ENCODE data around the gene RELB.
"Not testable (repeated sequence)": the region's sequence is repeated elsewhere in the genome, so short reads cannot be mapped to it uniquely, and the experiment has no call there.

RELB gene

GRCh38 chr19:44987148-44987675 is 14.1 kb upstream of the RELB start:
- no peak for DNase-seq

DNA sequence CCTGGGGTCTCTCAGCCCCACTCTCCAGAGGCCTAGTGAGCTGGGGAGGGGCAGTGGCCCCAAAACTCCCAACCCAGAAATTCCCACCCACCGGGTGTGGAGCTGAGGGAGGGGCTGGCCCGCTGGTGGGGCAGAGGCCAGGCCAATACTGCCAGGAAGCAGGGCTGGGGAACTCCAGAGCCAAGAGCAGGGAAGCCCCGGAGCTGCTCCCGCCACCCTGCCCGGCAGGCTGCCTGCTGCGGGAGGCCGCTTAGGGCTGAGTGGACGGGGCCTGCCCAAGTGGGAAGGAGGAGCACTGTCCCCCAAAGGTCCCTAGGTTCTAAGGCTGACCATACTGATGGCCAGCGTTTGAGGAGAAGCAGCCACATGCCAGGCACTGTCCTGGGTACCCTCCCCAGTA is 13.0 kb upstream of the RELB start:
- DNase-seq, result no peak

DNA sequence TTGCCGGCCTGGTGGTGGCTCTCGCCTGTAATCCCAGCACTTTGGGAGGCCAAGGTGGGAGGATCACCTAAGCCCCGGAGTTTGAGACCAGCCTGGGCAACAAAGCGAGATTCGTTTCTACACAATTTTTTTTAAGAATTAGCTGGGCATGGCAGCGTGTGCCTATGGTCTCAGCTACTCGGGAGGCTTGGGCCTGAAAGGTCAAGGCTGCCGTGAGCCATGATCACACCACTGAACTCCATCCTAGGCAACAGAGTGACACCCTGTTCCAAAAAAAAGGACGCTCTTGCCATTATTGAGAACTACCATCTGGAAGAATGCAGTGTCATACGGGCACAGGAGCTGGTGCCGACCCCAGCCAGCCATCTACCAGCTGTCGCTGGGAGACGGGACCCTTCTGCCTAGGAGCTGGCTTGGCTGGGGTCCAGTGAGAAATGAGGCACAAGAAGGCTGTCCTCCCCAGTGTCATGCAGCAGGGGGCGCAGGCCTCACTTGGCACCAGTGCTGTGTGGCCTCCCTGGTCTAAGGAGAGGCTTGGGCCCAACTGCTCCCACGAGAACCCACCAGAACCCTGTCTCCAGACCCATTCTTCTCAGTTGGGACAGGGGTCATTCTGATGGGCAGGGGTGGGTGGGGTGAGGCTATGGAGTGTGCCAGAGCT is 12.2 kb upstream of the RELB start:
- DNase-seq, result peak; percentile 44

DNA sequence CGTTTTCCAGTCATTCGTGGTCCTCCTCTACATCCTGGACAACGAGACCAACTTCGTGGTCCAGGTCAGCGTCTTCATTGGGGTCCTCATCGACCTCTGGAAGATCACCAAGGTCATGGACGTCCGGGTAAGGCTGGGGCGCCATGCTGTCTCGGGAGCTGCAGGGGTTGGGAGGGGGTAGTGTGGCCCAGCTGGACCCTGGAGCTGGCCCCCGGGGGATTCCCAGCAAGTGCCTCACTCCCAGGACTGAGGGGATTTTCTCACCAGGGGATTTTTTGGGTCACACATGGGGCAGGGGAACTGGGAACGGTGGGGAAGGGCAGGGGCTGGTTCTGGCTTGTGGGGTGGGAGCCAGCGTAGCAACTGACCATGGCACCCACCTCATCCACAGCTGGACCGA is 10.8 kb upstream of the RELB start:
- no peak for DNase-seq

DNA sequence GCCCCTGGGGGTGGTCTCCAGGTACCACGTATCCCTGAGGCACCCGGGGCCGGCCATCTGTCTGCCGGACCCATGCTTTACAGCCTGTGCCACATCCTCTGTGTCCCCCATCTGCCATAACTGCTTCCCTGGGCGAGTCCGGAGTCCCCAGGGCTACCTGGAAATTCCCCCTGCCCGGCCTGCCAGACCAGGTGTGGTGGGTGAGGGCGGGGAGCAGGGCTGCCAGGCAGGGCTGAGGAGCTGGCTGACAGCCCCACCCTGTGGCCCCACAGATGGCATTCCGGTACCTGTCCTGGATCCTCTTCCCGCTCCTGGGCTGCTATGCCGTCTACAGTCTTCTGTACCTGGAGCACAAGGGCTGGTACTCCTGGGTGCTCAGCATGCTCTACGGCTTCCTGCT is 10.3 kb upstream of the RELB start:
- no peak for DNase-seq

DNA sequence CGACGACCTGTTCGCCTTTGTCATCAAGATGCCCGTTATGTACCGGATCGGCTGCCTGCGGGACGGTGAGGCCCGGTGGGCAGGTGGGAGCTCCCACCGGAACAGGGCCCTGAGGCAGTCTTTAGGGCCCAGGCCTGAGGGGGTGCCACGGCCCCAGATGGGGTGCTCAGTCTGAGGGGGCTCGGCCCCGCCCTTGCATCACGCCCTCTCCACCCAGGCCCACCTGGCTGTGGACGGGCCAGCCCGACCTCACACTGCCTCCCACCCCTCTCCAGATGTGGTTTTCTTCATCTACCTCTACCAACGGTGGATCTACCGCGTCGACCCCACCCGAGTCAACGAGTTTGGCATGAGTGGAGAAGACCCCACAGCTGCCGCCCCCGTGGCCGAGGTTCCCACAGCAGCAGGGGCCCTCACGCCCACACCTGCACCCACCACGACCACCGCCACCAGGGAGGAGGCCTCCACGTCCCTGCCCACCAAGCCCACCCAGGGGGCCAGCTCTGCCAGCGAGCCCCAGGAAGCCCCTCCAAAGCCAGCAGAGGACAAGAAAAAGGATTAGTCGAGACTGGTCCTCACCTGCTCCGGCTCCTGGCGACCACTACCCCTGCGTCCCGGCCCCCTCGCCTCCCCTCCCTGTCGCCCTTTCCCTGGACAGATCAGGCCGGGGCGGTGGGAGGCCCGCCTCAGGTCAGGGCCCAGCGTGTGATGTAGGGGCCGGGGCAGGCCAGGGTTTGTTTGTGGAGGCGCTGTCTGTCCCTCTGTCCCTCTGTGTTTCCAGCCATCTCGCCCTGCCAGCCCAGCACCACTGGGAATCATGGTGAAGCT is 8.7 kb upstream of the RELB start:
- DNase-seq, result no peak

GRCh38 chr19:44993526-44993925 is 7.7 kb upstream of the RELB start:
- no peak for DNase-seq

GRCh38 chr19:44993926-44994537 is 7.2 kb upstream of the RELB start:
- no peak for DNase-seq

DNA sequence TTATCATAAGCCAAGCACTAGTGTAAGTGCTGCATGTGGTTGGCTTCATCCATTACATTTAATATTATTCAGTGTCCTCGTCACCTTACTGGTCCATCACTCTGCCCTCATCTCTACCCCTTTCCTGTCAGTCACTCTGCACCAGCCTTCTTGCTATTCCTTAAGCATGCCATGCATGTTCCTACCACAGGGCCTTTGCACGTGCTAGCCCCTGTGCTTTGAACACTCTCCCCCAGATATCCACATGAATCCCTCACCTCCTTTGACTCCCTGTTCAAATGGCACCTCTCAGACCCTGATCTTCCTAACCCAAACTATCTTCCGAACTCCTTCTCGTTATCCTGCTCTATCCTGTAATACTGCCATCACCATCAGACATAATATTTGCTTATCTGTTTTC is 3.2 kb upstream of the RELB start:
- no peak for DNase-seq

- not testable (repeated sequence) for DNase-seq
Observed at GRCh38 chr19:44999131-44999925, 1.9 kb upstream of the RELB start.

GRCh38 chr19:45000665-45001064 is 599 bp upstream of the RELB start:
- not testable (repeated sequence) for DNase-seq

DNA sequence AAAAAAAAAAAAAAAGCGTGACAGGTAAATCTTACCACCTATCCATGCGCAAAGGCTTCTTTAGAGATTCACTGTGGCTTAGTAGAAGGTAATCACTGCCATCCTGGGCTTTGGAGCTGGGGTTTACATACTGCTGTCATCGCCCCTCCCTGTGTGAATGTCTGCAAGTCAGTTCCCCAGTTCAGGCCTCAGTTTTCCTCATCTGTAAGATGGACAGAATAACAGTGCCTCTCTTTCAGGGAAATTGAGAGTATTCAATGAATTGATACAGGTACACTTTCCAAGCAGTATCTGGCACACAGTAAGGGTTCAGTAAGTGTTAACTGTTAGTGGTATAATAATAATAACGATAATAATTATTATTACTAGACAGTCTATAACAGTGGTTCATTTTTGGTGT is 2.2 kb downstream of the RELB start:
- DNase-seq, result no peak

DNA sequence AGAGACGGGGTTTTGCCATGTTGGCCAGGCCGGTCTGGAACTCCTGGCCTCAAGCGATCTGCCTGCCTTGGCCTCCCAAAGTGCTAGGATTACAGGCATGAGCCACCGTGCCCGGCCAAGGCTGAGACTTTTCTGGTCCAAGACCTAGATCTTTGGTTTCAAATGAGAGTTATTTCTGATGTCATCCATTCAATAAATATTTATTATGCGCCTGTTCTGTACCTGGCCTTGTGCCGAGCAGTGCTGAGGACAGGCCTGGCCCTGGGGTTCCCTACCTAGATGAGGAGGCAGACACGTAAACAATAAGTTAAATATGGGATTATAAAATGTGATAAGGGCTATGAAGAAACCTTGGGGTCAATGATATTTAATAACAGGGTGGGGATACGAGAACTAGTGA is 4.5 kb downstream of the RELB start:
- DNase-seq, result no peak

- DNase-seq, result no peak
Observed at GRCh38 chr19:45008552-45008951, 7.3 kb downstream of the RELB start.

DNA sequence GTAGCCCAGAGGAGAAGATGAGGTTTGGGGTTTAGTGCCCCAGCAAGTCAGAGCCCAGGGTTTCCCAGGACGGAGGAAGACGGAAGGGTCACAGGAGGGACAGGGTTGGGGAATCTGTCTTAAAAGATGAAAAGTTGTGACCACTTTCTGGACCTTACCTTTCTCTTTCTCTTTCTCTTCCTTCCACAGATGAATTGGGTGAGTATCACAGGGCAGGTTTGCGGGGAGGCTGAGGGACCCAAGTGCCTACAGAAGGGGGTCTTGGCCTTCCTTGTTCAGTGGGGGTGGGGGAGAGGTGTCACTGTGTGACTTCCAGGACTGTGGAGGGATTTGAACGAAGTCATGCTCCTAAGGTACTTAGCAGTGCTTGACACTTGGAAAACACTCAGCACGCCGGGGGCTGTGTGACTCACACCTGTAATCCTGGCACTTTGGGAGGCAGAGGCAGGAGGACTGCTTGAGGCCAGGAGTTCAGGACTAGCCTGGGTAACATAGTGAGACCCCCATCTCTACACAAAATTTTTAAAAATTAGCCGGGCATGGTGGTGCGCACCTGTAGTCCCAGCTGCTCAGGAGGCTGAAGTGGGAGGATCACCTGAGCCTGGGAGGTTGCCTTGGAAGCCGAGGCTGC is 8.5 kb downstream of the RELB start:
- DNase-seq, result no peak

DNA sequence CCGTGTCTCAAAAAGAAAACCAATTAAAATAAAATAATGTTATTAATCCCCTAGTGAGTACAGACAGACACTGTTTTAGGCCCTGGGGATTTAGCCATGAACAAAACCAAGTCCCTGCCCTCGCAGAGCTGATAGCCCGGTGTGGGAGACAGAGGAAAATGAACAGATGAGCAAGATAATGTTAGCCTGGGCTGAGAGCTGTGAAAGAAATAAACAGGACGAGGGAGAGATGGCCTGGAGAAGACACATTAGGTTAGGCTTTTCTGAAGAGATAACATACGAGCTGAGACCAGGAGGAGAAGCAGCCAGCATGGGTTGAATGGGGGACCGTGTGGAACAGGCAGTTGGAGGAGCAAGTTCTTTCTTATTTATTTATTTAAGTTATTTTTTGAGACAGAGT is 9.0 kb downstream of the RELB start:
- DNase-seq, result no peak

DNA sequence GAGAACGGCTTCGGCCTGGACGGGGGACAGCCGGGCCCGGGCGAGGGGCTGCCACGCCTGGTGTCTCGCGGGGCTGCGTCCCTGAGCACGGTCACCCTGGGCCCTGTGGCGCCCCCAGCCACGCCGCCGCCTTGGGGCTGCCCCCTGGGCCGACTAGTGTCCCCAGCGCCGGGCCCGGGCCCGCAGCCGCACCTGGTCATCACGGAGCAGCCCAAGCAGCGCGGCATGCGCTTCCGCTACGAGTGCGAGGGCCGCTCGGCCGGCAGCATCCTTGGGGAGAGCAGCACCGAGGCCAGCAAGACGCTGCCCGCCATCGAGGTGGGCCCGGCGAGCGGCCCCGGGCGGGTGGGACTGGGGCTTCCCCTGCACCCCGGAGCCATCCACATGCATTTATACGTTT is 10.7 kb downstream of the RELB start:
- DNase-seq, result no peak

DNA sequence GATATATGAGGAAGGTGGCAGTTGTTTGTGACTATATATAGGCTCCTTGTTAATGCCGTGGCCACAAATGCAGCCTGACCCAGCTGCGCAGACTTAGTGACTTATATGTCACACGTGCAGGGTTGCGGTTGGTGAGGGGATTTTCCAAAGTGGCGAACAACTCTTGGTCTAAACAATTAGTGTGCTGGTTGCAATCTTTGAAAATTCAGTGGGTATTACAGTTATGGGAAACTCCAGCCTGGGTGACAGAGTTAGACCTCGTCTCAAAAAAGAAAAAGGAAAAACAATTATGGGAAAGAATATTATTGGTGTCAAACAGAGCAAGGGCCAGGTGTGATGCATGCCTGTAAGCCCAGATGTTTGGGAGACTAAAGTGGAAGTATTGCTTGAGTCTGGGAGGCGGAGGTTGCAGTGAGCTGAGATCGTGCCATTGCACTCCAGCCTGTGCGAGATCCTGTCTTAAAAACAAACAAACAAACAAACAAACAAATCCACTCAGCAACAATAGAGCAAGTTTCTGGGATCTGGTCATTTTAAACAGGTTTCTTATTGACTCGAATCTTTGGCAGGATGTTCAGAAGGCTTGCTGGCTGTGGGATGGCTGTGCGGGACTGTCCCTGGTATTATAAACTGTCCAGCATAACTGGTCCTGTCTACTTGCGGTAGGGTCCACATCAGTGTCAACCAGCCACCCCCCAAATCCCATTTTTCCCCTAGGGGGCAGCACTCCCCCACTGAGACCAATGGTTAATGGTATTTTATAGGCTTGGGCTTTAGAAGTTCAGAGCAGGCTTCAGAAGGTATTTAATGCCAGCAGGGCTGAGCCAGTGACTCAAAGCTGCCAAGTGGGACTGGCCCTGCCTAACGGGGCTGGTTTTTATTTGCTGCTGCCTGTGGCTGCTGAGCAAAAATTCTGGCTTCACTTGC is 15.4 kb downstream of the RELB start:
- peak; percentile 41 for DNase-seq

- DNase-seq, result no peak
Observed at GRCh38 chr19:45019187-45019586, 17.9 kb downstream of the RELB start.

DNA sequence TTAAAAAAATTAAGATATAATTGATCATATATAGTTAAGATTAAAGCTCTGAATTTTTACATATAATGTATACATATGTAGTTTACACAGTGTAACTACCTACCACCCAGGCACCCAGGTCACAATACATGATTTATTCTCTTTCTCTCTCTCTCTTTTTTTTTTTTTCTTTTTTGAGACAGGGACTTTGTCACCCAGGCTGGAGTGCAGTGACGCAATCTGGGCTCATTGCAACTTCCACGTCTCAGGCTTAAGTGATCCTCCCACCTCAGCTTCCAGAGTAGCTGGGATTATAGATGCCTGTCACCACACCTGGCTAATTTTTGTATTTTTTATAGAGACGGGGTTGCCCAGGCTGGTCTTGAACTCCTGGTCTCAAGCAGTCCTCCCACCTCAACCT is 18.8 kb downstream of the RELB start:
- no peak for DNase-seq

GRCh38 chr19:45021971-45022370 is 20.7 kb downstream of the RELB start:
- no peak for DNase-seq
